ENCODE measurements around the gene SDC1.

The SDC1 gene

GRCh38 chr2:20169796-20170703 lies 54.9 kb downstream of the SDC1 start:
- DNase-seq (ENCODE audit: low spot score): no peak

- DNase-seq (ENCODE audit: low spot score): no peak
Measured at GRCh38 chr2:20168727-20169696, 55.9 kb downstream of the SDC1 start.

GRCh38 chr2:20168048-20168726 lies 56.7 kb downstream of the SDC1 start:
- no peak for DNase-seq (ENCODE audit: low spot score)

- DNase-seq (ENCODE audit: low spot score): no peak
Measured at GRCh38 chr2:20167356-20167755, 57.6 kb downstream of the SDC1 start.

GRCh38 chr2:20165677-20166509 lies 59.0 kb downstream of the SDC1 start:
- no peak for DNase-seq (ENCODE audit: low spot score)

GRCh38 chr2:20164734-20165478 lies 60.0 kb downstream of the SDC1 start:
- DNase-seq (ENCODE audit: low spot score): no peak

GRCh38 chr2:20164061-20164733 lies 60.7 kb downstream of the SDC1 start:
- no peak for DNase-seq (ENCODE audit: low spot score)

- no peak for DNase-seq (ENCODE audit: low spot score)
Measured at GRCh38 chr2:20159411-20160070, 65.4 kb downstream of the SDC1 start.

GRCh38 chr2:20157193-20157891 lies 67.6 kb downstream of the SDC1 start:
- DNase-seq (ENCODE audit: low spot score): no peak

- DNase-seq (ENCODE audit: low spot score): no peak
Measured at GRCh38 chr2:20156836-20157192, 68.1 kb downstream of the SDC1 start.

- no peak for DNase-seq (ENCODE audit: low spot score)
Measured at GRCh38 chr2:20156076-20156759, 68.7 kb downstream of the SDC1 start.

GRCh38 chr2:20153131-20153851 lies 71.6 kb downstream of the SDC1 start:
- no peak for DNase-seq (ENCODE audit: low spot score)

- DNase-seq (ENCODE audit: low spot score): no peak
Measured at GRCh38 chr2:20150806-20151571, 73.9 kb downstream of the SDC1 start.

Measured in hematopoietic multipotent progenitor cell treated with erythropoietin and hydrocortisone succinate and interleukin-3 and kit ligand, for 17 days (in vitro differentiated cells).